ENCODE results near the gene RILP. TPM values are rescaled to one million over a fixed set of nuclear protein-coding genes. Genes with fewer than 3 reads are reported as not detected.

Gene RILP
- polyA plus RNA-seq, 5 donors, result 6.2 to 10.2 (median 7.7) TPM

DNA sequence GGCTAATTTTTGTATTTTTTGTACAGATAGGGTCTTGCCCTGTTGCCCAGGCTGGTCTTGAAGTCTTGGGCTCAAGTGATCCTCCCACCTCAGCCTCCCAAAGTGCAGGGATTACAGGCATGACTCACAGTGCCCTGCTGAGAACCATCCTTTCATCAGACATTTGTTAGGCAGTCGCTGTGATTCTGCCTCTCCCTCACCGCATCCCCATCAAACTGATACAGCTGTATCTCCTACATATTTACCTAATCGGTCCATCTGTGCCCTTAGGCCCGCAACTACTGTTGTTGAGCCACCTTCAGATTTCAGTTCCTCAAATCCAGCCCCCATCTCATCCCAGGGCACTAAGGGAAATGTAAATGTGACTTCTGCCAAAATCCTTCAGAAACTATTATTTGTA, 19.0 kb downstream of the RILP start:
- no peak for DNase-seq

DNA sequence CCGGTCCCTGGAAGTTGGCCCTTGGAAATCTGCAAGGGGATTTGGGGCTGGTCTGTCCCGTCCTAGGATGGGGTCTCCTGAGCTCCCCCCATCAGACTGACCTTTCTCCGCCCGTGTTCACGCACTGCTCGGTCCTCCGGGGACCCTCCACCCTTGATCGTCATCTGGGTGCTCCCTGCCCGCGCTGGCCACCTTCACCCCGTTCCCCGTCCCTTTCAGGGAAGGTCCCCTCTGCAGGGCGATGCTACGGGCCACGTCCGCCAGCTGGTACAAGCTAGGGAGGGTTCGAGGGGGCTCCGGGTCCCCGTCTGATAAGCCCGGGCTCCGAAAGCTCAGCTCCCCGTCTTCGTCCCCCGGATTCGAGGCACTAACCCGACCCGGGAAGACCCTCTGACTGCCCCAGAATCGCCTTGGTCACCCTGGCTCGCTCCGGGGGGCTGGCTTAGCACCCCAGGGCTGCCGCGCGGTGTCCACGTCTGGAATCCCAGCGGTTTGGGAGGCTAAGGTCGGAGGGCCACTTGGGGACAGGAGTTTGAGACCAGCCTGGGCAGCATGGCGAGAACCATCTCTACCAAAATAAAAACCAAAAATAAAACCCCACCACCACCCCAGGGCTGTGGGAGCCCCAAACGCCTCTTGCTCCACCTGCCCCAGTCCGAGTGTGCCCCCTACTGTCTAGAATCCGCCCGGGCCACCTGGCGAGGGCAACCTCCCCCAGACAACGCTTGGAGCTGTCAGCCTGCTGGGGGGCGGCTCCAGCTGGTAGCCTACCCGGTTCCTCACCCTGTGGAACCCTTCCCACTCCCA, 20.0 kb downstream of the RILP start:
- no peak for DNase-seq

DNA sequence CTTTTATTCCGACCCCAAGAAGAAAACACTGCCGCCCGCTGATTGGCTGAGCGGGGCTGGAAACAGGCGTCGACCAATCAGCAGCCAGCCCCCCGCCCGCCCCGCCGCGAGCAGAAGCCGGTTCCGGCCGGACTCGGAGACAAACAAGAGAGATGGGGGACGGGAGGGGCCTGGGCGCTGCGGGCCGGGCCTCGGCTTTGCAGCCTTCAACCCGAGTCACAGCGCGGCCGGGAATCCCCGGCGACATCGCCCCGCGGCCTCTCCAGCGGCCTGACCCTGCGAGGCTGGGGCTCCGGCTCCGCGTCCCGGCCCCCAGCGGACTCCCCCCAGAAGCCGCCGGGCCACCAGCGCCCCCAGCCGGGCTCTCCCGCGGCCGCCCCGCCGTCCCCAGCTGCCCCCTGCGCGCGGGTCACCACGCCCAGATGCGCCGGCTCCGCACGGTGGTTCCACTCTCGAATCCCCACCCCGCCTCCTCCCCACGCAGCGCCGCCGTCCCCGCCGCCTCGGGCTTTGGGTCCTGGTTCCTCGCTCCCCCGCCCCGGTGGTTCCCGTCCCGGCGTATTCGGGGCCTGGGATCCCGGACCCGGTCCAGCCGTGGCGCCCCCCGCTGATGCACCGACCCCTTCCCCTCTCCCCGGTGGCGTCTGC, 20.7 kb downstream of the RILP start:
- DNase-seq, result peak; percentile 94

DNA sequence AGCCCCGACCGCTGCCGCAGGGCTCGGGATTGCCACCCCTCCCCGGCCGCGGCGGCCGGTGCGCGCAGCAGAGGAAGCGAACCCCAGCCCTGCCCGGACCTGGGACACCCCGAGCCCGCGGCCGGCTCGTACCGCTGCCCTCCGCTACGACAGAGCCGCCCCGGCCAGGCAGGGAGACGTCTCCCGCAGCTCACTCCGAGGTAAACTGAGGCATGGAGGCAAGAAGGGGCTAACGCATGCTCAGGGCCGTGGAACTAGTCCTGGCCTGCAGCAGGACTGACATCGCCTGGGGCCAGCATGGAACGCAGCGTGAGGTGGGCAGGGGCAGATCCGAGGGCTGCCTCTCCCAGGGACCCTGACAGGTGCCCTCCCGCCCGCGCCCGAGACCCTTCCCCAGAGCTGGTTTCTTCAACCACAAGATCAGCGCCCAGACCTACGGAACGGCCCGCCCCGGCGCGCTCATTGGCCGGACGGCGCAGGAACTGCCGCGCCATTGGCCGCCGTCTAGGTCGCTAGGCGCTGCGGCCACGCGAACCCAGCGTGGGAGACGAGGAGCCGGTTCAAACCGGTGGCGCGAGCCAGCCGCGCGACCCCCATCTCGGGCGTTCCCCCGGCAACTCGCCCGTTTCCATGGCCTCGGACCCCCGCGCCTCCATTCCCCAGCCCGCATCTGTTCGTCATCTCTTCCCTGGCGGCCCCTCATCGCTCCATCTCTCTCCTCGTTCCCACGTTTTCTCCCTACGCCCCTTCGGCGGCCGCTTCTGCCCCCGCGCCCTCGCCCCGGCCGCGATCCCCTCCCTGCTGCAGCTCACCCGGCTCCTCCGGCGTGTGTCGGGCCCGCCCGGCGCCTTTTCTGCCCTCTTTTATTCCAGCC, 21.4 kb downstream of the RILP start, which contains the start of gene SLC43A2:
SLC43A2 (minus strand) TSS at position 853 of the 874 bp plus-strand sequence. CDS start 960 bp downstream, outside the sequence.
- DNase-seq, result peak; percentile 85 to 86

DNA sequence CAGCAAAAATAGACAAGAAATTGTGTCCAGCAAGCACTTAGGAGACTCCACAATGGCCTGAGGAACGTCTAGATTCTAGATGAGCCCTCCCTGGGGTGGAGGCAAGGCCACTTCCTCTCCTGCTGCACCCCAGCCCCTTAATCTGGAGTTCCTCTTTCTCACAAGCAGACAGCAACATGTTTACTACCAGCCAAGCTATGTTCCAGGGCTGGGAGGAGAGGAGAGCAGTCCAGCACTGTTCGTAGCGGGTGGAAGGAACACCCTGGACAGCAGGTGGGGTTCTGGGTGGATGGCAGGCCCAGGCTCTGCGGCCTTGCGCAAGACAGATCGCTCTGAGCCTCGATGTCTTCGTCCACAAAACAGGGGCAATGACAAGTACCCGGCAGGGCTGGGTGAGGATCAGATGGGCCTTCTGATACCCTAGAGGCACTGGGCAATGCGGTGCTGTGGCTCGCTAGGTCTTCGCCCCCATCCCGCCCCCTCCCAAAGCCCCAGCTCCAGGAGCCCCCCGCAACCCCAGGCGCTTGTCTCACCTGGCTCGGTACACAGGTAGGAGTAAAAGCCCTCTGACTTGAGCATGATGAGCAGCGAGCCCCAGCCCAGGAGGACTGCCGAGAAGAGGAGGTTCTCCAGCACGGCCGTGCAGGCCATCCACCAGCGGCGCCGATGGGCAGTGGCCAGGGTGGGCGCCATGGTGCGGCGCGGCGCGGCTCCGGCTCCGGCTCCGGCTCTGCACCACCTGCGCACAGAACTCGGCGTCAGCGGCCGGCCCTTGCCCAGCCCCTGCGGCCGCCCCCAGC, 22.3 kb downstream of the RILP start:
- no peak for DNase-seq

DNA sequence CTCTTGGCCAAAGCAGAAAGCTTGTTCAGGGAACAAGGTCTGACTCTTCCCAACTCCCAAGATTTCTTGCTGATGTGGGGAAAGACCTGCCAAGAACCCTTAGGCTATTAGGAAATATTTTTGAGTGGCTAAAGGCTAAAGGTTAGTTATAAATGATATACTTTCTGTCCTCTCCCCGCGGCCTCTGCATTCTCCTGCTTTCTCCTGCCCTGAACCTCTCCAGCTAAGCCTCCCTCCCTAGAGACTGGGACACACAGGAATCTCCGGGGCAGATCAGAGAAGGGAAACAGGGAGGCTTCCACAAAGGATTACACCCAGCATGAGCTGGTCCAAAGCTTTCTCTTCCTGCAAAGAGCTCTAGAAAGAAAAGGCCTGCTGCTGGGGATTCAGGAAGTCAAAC, 23.3 kb downstream of the RILP start:
- DNase-seq, result no peak

DNA sequence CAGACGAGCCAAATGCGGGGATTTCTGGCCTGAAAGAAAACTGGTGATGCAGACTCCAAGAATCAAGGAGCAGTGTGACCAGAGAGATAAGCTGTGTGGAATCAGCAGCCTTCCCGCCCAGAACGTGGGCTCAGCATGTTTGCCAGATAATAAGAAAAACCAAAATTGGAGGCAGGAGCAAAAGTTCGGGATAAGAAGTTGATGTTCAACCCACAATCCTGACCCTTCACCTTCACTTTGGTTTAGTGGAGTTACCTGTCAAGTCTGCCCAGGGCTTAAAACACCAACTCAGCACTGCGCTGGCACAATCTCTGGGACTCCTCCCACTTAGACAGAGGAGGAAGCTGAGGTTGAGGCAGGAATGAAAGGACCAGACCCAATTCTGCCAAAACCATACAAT, 24.1 kb downstream of the RILP start:
- DNase-seq, result no peak

DNA sequence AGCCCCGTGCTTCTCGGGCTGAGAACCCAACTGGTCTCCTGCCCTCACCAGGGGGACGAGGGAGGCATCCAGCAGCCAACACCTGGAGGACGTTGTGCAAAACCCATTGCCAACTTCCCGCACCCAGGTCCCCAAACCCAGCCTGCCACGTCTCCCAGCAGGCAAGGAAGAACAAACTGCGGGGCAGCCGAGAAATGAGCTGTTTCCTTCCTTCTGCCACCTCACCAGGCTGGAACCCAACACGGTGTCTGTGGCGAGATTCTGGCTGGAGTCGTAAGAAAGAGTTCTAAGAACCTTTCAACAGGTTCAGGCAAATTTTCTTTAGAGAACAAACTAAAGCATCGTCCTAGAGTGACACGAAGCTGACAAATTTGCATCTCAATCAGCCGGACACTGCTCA, 24.6 kb downstream of the RILP start:
- no peak for DNase-seq

DNA sequence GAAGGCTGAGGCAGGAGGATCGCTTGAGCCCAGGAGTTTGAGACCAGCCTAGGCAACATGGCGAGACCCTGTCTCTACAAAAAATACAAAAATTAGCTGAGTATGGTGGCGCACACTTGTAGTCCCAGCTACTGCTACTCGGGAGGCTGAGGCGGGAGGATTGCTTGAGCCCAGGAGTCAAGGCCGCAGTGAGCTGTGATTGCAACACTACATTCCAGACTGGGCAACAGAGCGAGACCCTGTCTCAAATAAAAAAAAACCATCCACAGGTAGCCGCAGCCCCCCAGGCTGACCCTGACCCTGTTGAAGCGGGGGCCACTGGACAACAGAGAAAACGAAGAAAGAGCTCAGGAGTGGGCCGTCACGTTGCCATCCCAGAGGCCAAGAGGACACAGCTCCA, 25.0 kb downstream of the RILP start:
- no peak for DNase-seq

DNA sequence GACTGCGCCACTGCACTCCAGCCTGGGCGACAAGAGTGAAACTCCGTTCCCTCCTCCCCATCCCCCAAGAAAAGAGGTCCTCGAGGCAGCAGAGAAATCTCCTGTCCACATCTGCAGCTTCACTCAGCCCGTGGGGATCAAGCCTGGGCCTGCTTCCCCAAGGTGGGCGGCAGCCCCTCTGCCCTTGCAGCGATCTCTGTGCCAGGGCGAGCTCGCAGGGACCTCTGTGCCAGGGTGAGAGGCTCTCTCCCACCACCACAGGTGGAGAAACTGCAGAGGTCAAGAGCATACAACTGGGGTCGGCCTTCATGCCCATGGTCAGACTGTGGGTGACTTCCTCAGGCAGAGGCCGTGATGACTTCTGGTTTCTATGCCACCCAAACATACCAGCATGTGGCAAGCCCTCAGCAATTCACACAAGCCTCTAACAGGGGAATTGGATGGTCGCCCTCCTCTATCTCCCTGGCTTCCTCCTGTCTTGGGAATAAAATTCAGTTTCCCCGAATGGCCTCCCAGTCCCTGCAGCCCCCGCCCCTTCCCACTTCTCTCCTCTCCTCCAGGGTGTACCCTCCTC, 26.5 kb downstream of the RILP start:
- DNase-seq, result no peak

DNA sequence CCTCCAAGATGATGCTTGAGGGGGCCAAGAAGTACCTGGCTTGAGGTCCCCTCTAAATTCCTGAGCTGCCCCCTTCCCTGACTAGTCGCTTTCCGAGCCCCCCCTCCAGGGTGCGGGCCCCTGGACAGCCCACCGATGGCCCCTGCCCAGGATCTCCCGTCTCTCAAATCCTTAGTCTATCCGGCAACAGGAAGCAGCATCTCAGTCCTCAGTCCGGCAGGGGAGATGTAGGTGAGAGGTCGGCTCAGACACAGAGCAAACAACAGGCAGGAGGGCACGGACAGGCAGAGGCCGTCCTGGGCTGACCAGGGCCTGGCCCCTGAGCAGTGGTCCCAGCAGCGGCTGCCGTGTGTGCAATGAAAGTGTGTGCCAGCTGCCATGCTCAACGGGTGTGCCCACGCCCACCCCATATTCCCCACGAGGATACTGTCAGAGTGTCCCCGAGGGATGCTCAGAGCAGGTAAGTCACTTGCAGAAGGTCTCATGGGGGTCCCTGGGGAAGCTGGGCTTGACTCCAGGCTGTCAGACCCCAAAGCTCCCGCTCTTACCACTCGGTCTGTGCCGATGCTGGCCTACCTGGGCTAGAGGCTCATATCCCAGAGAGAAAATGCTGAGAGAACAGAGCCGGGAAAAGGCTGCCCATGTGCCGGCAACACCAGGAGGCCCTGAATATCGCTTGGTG, 28.3 kb downstream of the RILP start:
- no peak for DNase-seq

DNA sequence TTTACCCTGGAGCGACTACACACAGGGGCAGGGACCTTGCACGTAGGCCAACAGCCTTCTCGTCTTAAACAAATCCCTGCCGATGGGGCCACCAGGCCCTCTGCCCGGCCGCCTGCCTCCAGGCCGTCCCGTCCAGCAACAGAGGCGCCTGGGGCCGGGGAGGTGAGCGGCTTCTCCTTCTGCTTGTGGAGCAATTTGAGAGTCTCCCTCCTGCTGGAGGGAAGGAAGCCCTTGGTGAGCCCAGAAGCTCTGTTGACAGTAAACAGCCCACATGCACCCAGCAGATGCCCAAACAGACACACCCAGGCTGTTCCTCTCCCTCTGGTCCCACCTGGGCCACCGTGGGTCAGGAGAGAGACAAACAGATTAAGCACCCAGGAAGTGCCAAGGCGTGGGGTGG, 29.2 kb downstream of the RILP start:
- no peak for DNase-seq

DNA sequence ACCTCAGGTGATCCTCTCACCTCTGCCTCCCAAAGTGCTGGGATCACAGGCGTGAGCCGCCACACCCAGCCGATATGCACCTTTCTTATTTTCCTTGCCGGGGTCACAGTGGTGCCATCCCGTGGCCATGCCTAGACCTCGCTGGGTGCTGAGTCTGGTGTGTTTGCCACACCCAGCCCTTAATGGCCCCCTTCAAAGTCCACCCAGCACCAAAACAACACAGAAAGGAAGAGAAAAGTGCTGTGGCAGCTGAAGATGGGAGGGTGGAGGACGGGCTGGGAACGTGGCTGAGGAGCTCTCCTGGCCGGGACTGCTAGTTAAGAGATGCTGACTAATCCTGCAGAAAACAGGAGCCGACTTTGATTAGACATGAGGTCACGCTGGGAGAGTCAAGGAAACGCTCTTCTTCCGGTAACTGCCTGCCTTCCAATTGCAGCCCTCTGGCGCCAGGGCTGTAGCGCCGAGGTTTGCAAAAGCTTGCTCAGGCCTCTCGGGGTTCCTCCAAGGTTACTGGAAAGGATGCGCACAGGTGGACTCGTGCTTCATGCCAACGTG, 32.0 kb downstream of the RILP start:
- no peak for DNase-seq

DNA sequence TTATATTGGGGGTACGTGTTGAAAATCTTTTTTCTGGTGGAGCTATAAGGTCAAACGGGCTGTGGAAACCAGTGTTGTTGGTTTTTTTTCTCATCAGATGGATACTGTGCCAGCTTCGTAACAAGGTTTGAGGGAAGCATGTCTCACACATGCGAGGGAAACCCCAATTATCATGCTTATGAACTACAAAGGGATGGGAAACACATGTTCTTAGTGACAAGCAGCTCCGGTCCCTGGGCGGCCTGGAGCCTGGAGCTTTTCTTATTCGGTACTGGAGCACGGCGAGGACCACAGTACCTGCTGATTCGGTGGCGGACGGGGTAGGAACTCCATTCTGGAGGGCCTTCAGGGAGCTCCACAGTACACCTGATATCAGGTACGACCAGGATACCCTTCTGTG, 33.6 kb downstream of the RILP start:
- peak; percentile 80 to 84 for DNase-seq

DNA sequence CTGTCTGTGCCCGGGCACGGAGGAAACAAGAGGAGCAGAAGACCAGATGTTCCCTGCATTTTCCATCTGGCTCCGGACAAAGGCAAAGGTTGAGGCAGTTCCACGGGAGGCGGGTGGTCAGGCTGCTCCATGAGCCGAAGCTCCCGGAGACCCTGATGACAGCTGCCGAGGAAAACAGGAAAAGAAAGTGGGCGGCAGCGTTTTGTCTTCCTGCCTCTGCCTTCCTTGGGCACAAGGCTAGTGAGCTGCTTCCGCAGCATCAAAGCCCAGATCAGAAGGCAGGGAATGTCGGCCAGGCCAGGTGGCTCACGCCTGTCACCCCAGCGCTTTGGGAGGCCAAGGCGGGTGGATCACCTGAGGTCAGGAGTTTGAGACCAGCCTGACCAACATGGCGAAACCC, 37.3 kb downstream of the RILP start:
- DNase-seq, result no peak

DNA sequence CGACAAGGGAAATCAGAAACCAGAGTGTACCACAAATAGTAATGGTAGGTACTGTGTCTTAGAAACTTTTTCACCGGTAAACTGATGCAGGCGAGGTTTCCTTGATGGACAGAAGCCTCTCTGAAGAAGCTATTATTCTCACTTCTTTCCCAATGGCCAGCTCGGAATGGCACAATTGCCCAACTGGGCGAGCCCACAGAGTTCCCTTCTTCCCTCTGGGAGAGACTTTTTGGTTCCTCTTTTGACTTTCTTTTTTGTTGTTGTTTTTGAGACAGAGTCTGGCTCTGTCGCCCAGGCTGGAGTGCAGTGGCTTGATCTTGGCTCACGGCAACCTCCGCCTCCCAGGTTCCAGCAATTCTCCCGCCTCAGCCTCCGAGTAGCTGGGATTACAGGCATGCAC, 38.0 kb downstream of the RILP start:
- DNase-seq, result no peak

DNA sequence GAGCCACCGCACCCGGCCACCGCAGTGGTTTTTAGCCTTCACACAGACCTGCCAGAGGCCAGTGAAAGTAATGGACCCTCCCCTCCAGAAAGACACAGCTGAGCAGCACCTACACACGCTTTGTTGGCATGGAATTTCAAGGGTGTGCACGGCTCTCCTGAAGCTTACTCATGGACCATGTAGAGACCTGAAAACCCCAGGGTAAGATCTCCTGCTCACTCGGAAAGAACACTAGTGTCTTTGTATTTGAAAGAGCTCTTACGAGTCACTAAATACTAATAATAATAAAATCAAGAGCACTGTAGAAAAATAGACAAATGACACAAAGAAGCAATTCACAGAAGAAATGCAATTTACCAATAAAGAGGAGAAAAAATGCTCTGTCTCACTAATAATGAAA, 41.0 kb downstream of the RILP start:
- DNase-seq, result no peak

DNA sequence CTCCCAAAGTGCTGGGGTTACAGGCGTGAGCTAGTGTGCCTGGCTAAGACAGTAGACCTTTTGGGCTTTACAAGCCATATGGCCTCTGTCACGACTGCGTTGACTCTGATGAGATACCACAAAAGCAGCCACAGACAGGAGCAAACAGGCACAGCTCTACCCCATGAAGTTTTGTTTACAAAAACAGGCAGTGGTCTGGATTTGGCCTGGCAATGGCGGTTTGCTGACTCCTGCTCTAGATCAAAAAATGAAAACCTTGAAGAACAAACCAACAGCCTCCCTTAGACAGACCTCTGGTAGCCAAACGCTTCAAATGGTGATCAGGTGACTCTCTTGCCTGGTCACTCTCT, 41.7 kb downstream of the RILP start:
- no peak for DNase-seq

DNA sequence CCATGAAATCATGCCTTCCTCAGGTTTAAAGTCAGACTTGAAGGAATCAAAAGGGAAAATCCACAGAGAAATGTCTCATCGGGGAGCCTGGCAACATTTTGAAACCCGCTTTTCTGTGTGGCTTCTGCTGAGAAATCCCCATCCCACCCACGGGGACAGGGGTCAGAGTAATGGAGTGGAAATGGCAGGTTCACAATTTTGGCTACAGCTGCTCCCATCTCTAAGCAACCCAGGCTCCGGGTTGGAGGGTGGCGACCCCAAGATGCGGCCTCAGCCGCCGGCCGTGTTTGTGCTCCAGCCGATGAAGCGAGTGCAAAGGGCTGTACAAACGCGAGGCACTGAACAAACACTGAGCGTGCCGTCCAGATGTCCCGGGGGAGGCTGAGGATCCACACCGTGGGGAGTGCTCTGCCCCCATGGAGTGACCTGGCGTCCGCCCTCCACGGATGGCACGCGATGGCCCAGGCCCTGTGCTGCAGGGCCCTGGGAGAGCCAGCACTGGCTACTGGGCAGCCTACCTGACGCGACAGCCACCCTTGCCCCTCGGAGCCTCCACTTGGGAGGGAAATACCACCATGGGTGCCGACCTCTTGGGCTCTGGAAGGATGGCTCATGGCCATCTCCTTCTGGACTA, 43.2 kb downstream of the RILP start:
- DNase-seq, result no peak
